HL-60 (cell line): ENCODE results near the gene ZFAND3.

Source experiments
- DNase-seq, 2 experiments: peaks; one replicate each; pipeline ENCODE4 v3.0.0-alpha.2; 2010 to 2020; ENCODE audit warnings: low read depth in 1 of 2, low spot score in 1 of 2
- H3K27ac ChIP-seq: fragments of 250-450 bp; sonication (Bioruptor Pico); replicated peaks from 2 replicates; pipeline ENCODE4 v1.5.1; 2020; ENCODE audit warnings: mild to moderate bottlenecking, moderate library complexity
- H3K27me3 ChIP-seq: fragments of 250-450 bp; sonication (Bioruptor Pico); 2 replicates; pipeline ENCODE4 v1.5.1; 2021; ENCODE audit warnings: mild to moderate bottlenecking, moderate library complexity; ENCODE audit not compliant: insufficient read depth, poor library complexity, severe bottlenecking
- H3K4me3 ChIP-seq: replicated peaks from 2 replicates; pipeline ENCODE4 v1.5.1; 2011; ENCODE audit warnings: mild to moderate bottlenecking, control low read depth, low read length; ENCODE audit not compliant: insufficient read depth
- CTCF ChIP-seq: IDR thresholded peaks from one replicate; pipeline ENCODE4 v1.5.1; 2011; ENCODE audit warnings: low read length, control low read depth, inconsistent platforms; ENCODE audit not compliant: insufficient read depth
- GABPA ChIP-seq: IDR thresholded peaks from 2 replicates; pipeline ENCODE4 v1.6.1; 2012; ENCODE audit warnings: low read depth
- POLR2AphosphoS5 ChIP-seq: IDR thresholded peaks from 2 replicates; pipeline ENCODE4 v1.6.1; 2012; ENCODE audit warnings: low read depth
- SPI1 ChIP-seq: IDR thresholded peaks from 2 replicates; pipeline ENCODE4 v1.6.1; 2012; ENCODE audit warnings: low read depth, mild to moderate bottlenecking, borderline replicate concordance
- TF ChIP-seq, protein P1 (sequence below): IDR thresholded peaks from 2 replicates; pipeline ENCODE4 v1.6.1; 2012; ENCODE audit warnings: low read depth; ENCODE audit not compliant: insufficient replicate concordance

Gene ZFAND3

GRCh38 chr6:37904590-37904989, 85.1 kb downstream of the ZFAND3 start:
- no peak for DNase-seq
- H3K27me3 ChIP-seq: no peaks in the 10 kb centered on the region
- TF ChIP-seq POLR2AphosphoS5 (no peak), SPI1 (no peak), CTCF (no peak), GABPA (no peak)
- TF ChIP-seq, protein P1, sequence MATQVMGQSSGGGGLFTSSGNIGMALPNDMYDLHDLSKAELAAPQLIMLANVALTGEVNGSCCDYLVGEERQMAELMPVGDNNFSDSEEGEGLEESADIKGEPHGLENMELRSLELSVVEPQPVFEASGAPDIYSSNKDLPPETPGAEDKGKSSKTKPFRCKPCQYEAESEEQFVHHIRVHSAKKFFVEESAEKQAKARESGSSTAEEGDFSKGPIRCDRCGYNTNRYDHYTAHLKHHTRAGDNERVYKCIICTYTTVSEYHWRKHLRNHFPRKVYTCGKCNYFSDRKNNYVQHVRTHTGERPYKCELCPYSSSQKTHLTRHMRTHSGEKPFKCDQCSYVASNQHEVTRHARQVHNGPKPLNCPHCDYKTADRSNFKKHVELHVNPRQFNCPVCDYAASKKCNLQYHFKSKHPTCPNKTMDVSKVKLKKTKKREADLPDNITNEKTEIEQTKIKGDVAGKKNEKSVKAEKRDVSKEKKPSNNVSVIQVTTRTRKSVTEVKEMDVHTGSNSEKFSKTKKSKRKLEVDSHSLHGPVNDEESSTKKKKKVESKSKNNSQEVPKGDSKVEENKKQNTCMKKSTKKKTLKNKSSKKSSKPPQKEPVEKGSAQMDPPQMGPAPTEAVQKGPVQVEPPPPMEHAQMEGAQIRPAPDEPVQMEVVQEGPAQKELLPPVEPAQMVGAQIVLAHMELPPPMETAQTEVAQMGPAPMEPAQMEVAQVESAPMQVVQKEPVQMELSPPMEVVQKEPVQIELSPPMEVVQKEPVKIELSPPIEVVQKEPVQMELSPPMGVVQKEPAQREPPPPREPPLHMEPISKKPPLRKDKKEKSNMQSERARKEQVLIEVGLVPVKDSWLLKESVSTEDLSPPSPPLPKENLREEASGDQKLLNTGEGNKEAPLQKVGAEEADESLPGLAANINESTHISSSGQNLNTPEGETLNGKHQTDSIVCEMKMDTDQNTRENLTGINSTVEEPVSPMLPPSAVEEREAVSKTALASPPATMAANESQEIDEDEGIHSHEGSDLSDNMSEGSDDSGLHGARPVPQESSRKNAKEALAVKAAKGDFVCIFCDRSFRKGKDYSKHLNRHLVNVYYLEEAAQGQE: no peak
- no peak overlapping the region for H3K27ac ChIP-seq
- no peak overlapping the region for H3K4me3 ChIP-seq

DNA sequence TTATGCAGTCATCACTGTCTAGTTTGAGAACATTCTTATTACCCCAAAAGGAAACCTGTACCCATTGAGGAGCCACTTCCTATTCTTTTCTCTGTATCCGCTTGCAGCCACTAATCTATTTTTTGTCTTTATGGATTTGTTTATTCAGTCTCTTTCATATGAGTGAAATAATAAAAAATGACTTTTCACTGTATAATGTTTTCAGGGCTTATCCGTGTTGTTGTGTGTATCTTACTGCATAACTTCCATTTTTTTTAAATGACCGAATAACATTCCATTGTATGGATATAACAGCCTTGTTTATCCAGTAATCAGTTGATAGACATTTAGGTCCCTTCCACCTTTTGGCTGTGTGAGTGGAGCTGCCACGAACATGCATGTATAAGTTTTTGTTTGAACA, 86.6 kb downstream of the ZFAND3 start:
- DNase-seq: no peak
- TF ChIP-seq, protein P1: no peak
- no peak for TF ChIP-seq SPI1
- TF ChIP-seq GABPA: no peak
- no peak for TF ChIP-seq CTCF
- no peak for TF ChIP-seq POLR2AphosphoS5
- no peaks in the 10 kb centered on the region for H3K27me3 ChIP-seq
- no peak overlapping the region for H3K4me3 ChIP-seq
- no peak overlapping the region for H3K27ac ChIP-seq

DNA sequence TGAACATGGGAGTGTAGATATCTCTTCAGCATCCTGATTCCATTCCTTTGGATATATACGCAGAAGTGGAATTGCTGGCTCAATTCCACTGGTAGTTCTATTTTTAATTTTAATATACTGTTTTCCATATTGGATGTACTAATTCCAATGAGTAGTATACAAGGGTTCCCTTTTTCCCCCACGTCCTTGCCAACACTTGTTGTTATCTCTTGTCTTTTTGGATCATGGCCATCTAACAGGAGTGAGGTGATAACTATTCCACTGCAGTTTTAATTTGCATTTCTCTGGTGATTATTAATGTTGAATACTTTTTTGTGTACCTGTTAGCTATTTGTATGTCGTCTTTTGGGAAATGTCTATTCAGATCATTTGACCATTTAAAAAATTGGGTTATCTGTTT, 91.5 kb downstream of the ZFAND3 start:
- Histone ChIP-seq H3K4me3 (no peak overlapping the region), H3K27me3 (no peaks in the 10 kb centered on the region), H3K27ac (no peak overlapping the region)
- no peak for DNase-seq
- TF ChIP-seq, protein P1: no peak
- TF ChIP-seq SPI1: no peak
- no peak for TF ChIP-seq POLR2AphosphoS5
- no peak for TF ChIP-seq CTCF
- no peak for TF ChIP-seq GABPA
